Breast epithelium (tissue), 4 donors: ENCODE results near the gene PIK3R2. TPM values are rescaled to one million over a fixed set of nuclear protein-coding genes. Genes with fewer than 3 reads are reported as not detected.
A peak's percentile ranks its signal among the peaks of the same experiment; 100 is the strongest.

Experiments
- DNase-seq, 2 donors: peaks; one replicate each; pipeline ENCODE4 v3.0.0-alpha.2; 2019; ENCODE audit warnings: low spot score in 2 of 2
- H3K27ac ChIP-seq, 2 donors: fragments of 200-600 bp; sonication (generic) in 1 of 2; one replicate each; pipeline ENCODE4 v1.5.1; 2016 to 2019; ENCODE audit warnings: mild to moderate bottlenecking in 1 of 2
- H3K27me3 ChIP-seq, 2 donors: fragments of 200-600 bp; sonication (generic) in 1 of 2; one replicate each; pipeline versions ENCODE4 v1.5.1 to v1.6.0; 2017 to 2019; ENCODE audit warnings: control low read depth in 1 of 2, mild to moderate bottlenecking in 1 of 2
- H3K36me3 ChIP-seq: fragments of 200-600 bp; one replicate; pipeline ENCODE4 v1.5.1; 2019
- H3K4me1 ChIP-seq, 2 donors: fragments of 200-600 bp; sonication (generic); one replicate each; pipeline ENCODE4 v1.5.1; 2016 to 2019; ENCODE audit warnings: control low read depth in 1 of 2
- H3K4me3 ChIP-seq, 3 donors: fragments of 200-600 bp; sonication (generic); 1 replicate in 2 of 3; 2 replicates in 1 of 3; pipeline ENCODE4 v1.5.1; 2016 to 2019; ENCODE audit warnings: mild to moderate bottlenecking in 3 of 3, moderate library complexity in 2 of 3
- H3K9me3 ChIP-seq, 2 donors: fragments of 200-600 bp; sonication (generic) in 1 of 2; one replicate each; pipeline ENCODE4 v1.5.1; 2016 to 2019; ENCODE audit warnings: control low read depth in 1 of 2
- POLR2A ChIP-seq: fragments of 450-650 bp; IDR thresholded peaks from one replicate; pipeline ENCODE4 v1.6.1; 2016; ENCODE audit warnings: antibody characterized with exemption, mild to moderate bottlenecking, moderate library complexity
- POLR2AphosphoS5 ChIP-seq, 3 donors: sonication (generic); formaldehyde crosslinking; IDR thresholded peaks; one replicate each; pipeline ENCODE4 v1.6.1; 2017; ENCODE audit warnings: antibody characterized with exemption in 3 of 3
- intact Hi-C: fragments of 100-400 bp; cut with DNase I; formaldehyde crosslinking; loops from one replicate; pipeline ENCODE4 v1.15.1; 2023; ENCODE audit warnings: low total_unique reads
- total RNA-seq, 3 donors: library from RNA; depleted of rRNA; stranded (reverse); fragments of >200 nt; gene quantifications; one replicate each; pipeline ENCODE4 v1.1.0, GENCODE V29; 2016
- TF ChIP-seq, protein P1 (sequence below), 3 donors: fragments of 450-650 bp; IDR thresholded peaks; one replicate each; pipeline ENCODE4 v1.5.1; 2016 to 2017; ENCODE audit warnings: antibody characterized with exemption in 3 of 3, mild to moderate bottlenecking in 3 of 3, moderate library complexity in 3 of 3

PIK3R2 gene
- total RNA-seq, 3 donors from 2014 or later, result 8.6 to 12.1 (median 8.8) TPM

DNA sequence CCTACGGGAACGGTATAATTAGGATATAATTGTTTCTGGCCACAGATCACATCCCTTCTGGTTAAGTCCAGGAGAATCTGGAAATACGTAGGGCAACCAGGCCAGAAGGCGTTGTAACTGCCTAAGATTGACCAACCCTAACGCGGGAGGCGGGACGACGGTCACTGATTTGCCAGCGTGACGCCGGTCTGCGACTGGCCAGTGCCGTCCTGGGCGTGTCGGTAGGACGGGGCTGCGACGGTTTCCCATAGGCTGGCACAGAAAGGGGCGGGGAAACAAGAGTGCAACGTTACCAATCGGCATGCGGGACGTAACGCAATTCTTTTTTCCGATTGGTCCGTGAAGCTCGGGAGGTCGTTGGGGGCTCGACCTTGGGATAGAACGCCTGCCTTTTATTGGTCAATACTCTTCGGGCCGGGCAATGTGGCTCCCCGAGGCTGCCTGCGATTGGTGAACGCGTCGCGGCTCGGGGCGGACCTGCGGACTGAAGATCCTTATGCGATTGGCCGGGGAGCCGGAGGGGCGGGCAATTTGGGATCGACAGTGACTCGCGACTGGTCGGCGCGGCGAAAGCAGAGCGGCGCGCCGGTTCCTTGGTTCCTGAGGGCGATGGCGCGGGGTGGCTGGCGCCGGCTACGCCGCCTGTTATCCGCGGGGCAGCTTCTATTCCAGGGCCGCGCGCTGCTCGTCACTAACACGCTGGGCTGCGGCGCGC is 39.9 kb downstream of the PIK3R2 start, which contains the start of gene MPV17L2:
Gene MPV17L2, plus strand, starts transcription at position 546 of the 715 bp plus-strand sequence. Its CDS starts 64 bp downstream, at position 610.
- intact Hi-C loops, result no loop called here
- DNase-seq, result peak; percentile 100
- Histone ChIP-seq H3K27me3 (no peaks in the 10 kb centered on the region), H3K9me3 (no peaks in the 10 kb centered on the region), H3K4me1 (peaks cover 0 to 8% of the 10 kb centered on the region in 2 donors), H3K4me3 (peak within 1 kb of the TSS; percentile 77 to 96 (median 82)), H3K27ac (peak within 1 kb of the TSS; percentile 95 to 99), H3K36me3 (no peaks in the 10 kb centered on the region)
- TF ChIP-seq POLR2A (peak; percentile 92), POLR2AphosphoS5 (IDR thresholded peaks at IDR 0.05) (peak; percentile 83 to 94 (median 87))
- TF ChIP-seq, protein P1, sequence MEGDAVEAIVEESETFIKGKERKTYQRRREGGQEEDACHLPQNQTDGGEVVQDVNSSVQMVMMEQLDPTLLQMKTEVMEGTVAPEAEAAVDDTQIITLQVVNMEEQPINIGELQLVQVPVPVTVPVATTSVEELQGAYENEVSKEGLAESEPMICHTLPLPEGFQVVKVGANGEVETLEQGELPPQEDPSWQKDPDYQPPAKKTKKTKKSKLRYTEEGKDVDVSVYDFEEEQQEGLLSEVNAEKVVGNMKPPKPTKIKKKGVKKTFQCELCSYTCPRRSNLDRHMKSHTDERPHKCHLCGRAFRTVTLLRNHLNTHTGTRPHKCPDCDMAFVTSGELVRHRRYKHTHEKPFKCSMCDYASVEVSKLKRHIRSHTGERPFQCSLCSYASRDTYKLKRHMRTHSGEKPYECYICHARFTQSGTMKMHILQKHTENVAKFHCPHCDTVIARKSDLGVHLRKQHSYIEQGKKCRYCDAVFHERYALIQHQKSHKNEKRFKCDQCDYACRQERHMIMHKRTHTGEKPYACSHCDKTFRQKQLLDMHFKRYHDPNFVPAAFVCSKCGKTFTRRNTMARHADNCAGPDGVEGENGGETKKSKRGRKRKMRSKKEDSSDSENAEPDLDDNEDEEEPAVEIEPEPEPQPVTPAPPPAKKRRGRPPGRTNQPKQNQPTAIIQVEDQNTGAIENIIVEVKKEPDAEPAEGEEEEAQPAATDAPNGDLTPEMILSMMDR (IDR thresholded peaks at IDR 0.05), result peak in 2 of 3 donors; percentile 17 to 34

DNA sequence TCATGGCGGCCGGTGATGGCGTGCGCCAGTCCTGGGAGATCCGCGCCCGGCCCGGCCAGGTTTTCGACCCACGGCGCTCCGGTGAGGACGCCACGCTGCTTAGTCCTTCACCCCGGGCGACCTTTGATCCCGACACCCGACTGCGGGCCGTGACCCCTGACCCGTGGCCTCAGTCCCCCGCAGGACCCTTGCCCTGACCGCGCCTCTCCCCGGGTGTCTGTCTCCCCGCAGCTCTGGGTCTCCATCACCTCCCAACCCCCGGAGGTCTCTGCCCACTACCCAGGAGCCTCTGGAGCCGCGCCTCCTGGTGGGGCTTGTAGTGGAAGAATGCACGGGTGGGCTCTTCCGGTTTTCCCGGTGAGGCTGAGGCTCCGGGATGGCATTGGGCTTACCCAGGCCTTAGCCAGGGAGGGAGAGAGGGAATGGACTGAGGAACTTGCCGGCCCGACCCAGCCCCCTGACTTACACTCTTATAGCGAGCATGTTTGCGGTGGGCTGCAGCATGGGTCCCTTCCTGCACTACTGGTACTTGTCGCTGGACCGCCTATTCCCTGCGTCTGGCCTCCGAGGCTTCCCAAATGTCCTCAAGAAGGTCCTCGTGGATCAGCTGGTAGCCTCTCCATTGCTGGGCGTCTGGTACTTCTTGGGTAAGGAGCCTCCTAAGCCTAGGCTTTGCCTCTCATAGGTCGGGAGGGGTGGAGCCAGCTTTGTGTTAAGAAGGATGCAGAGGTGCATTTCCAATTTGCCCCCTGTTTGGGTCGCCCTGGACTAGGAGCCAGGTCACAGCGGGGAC is 40.6 kb downstream of the PIK3R2 start:
- intact Hi-C loops, result no loop called here
- H3K4me3 ChIP-seq, result peak overlapping the region; percentile 77 to 96 (median 82)
- no peaks in the 10 kb centered on the region for H3K9me3 ChIP-seq
- H3K4me1 ChIP-seq, result peaks cover 0 to 8% of the 10 kb centered on the region in 2 donors
- no peaks in the 10 kb centered on the region for H3K36me3 ChIP-seq
- no peak for DNase-seq
- TF ChIP-seq POLR2A (no peak), POLR2AphosphoS5 (IDR thresholded peaks at IDR 0.05) (no peak)
- TF ChIP-seq, protein P1 (IDR thresholded peaks at IDR 0.05), result no peak
- no peaks in the 10 kb centered on the region for H3K27me3 ChIP-seq
- peak overlapping the region; percentile 88 to 95 for H3K27ac ChIP-seq

DNA sequence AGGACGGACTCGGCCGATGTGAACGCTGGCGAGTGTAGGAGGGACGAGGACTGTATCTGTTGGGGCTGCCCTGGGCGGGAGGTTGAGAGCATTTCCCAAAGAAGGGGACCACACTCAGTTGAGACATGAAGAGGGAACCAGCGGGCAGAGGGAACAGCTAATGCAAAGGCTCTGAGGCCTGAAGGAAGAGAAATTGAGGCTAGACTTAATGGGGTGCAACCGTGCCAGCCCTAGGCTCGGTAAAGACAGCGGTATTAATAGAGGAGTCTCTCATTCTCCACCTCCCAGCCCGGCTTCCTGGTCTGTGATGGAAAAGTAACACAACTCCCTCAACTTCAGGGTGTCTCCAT is 41.2 kb downstream of the PIK3R2 start:
- peak overlapping the region; percentile 77 to 96 (median 82) for H3K4me3 ChIP-seq
- peak overlapping the region; percentile 75 to 79 for H3K27ac ChIP-seq
- intact Hi-C loops, result no loop called here
- H3K36me3 ChIP-seq, result no peaks in the 10 kb centered on the region
- TF ChIP-seq, protein P1 (IDR thresholded peaks at IDR 0.05), result no peak
- no peak for DNase-seq
- H3K4me1 ChIP-seq, result peaks cover 0 to 8% of the 10 kb centered on the region in 2 donors
- H3K9me3 ChIP-seq, result no peaks in the 10 kb centered on the region
- H3K27me3 ChIP-seq, result no peaks in the 10 kb centered on the region

DNA sequence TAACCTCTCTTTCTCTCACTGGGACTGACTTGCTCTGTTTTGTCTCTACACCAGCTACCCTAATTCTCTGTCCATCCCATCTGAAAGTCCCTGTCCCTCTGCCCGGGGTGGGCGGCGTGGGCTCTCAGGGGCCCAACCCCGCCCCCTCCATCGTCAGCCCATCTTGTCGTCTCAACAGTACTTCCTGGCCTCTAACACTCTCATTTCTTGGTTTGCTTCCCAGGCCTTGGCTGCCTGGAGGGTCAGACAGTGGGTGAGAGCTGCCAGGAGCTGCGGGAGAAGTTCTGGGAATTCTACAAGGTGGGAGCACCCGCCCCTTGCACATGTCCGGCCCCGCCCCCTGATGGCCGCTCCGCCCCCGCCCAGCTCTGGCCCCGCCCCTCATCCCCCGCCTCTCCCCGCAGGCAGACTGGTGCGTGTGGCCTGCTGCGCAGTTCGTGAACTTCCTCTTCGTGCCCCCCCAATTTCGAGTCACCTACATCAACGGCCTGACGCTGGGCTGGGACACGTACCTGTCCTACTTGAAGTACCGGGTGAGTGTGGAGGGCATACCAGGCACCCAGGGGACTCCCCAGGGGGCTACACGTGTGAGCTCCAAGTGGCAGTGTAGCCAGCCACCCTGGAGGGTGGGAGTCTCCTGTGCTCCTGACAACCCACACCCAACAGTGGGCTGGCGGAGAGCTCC is 41.7 kb downstream of the PIK3R2 start:
- Histone ChIP-seq H3K4me1 (peaks cover 0 to 8% of the 10 kb centered on the region in 2 donors), H3K4me3 (peak overlapping the region in 2 of 3 donors; percentile 82 to 96), H3K27ac (peak overlapping the region; percentile 75 to 79), H3K9me3 (no peaks in the 10 kb centered on the region), H3K36me3 (no peaks in the 10 kb centered on the region), H3K27me3 (no peaks in the 10 kb centered on the region)
- intact Hi-C loops, result no loop called here
- peak in 1 of 2 donors; percentile 81 for DNase-seq
- TF ChIP-seq POLR2AphosphoS5 (IDR thresholded peaks at IDR 0.05) (no peak), POLR2A (no peak)
- TF ChIP-seq, protein P1 (IDR thresholded peaks at IDR 0.05), result no peak
